Uterus (tissue), 4 donors: ENCODE results near the gene FZR1. TPM values are rescaled to one million over a fixed set of nuclear protein-coding genes. Genes with fewer than 3 reads are reported as not detected.

Source experiments
- DNase-seq, 2 donors: peaks; one replicate each; pipeline ENCODE4 v3.0.0-alpha.2; 2019 to 2020
- H3K27ac ChIP-seq, 2 donors: fragments of 200-600 bp; sonication (generic); 1 replicate in 1 of 2; 2 replicates in 1 of 2; pipeline ENCODE4 v1.5.1; 2016 to 2018
- H3K27me3 ChIP-seq, 2 donors: fragments of 200-600 bp; sonication (generic); one replicate each; pipeline ENCODE4 v1.5.1; 2018 to 2019; ENCODE audit warnings: control low read depth in 1 of 2
- H3K36me3 ChIP-seq, 2 donors: fragments of 200-600 bp; sonication (generic); one replicate each; pipeline ENCODE4 v1.5.1; 2019; ENCODE audit warnings: control low read depth in 1 of 2
- H3K4me1 ChIP-seq, 2 donors: fragments of 200-600 bp; sonication (generic); one replicate each; pipeline ENCODE4 v1.5.1; 2018 to 2019; ENCODE audit warnings: control low read depth in 1 of 2
- H3K4me3 ChIP-seq, 2 donors: fragments of 200-600 bp; sonication (generic); 1 replicate in 1 of 2; 2 replicates in 1 of 2; pipeline ENCODE4 v1.5.1; 2018 to 2019; ENCODE audit warnings: mild to moderate bottlenecking in 1 of 2
- H3K9me3 ChIP-seq, 2 donors: fragments of 200-600 bp; sonication (generic); one replicate each; pipeline ENCODE4 v1.5.1; 2019; ENCODE audit warnings: control low read depth in 1 of 2
- CTCF ChIP-seq, 4 experiments: fragments of 200-600 bp in 2 of 4; fragments of 450-650 bp in 2 of 4; sonication (generic) in 2 of 4; IDR thresholded peaks; one replicate each; pipeline ENCODE4 v1.5.1; 2016 to 2019; ENCODE audit warnings: antibody characterized with exemption in 4 of 4, mild to moderate bottlenecking in 2 of 4, moderate library complexity in 1 of 4
- POLR2A ChIP-seq, 2 donors: fragments of 450-650 bp; IDR thresholded peaks; one replicate each; pipeline ENCODE4 v1.6.1; 2016; ENCODE audit warnings: antibody characterized with exemption in 2 of 2, mild to moderate bottlenecking in 1 of 2, moderate library complexity in 1 of 2
- intact Hi-C: fragments of 100-400 bp; cut with DNase I; formaldehyde crosslinking; loops from one replicate; pipeline ENCODE4 v1.15.1; 2023; ENCODE audit warnings: low total_unique reads
- total RNA-seq, 4 donors: library from RNA; depleted of rRNA in 3 of 4; stranded (reverse); fragments of >200 nt in 3 of 4; gene quantifications; one replicate each; pipeline versions ENCODE4 v1.1.0 to v1.2.4, GENCODE V29; 2014 to 2023
- donor health status: DM: yes; HTN: yes; CAD: no.

The FZR1 gene
- total RNA-seq, 4 donors from 2014 or later = 3.8 to 70.8 (median 33.0) TPM

- intact Hi-C loops = no loop called here
- Histone ChIP-seq H3K36me3 (no peaks in the 10 kb centered on the region), H3K27ac (no peak overlapping the region), H3K4me3 (no peak overlapping the region), H3K27me3 (no peaks in the 10 kb centered on the region), H3K9me3 (no peaks in the 10 kb centered on the region), H3K4me1 (no peaks in the 10 kb centered on the region)
- no peak for DNase-seq
- no peak for TF ChIP-seq CTCF (IDR thresholded peaks at IDR 0.05)
Measured at GRCh38 chr19:3538258-3538929, 32.3 kb downstream of the FZR1 start.

- H3K9me3 ChIP-seq = no peaks in the 10 kb centered on the region
- H3K4me1 ChIP-seq = no peaks in the 10 kb centered on the region
- no peak within 1 kb of the TSS for H3K27ac ChIP-seq
- H3K4me3 ChIP-seq = no peak within 1 kb of the TSS
- no peaks in the 10 kb centered on the region for H3K36me3 ChIP-seq
- no peaks in the 10 kb centered on the region for H3K27me3 ChIP-seq
- no peak for TF ChIP-seq POLR2A (IDR thresholded peaks at IDR 0.05)
- TF ChIP-seq CTCF (IDR thresholded peaks at IDR 0.05) = no peak
- no peak for DNase-seq
- intact Hi-C loops = no loop called here
Measured at GRCh38 chr19:3538965-3539755, 33.0 kb downstream of the FZR1 start, which contains the start of gene TEKTIP1. TSS of gene TEKTIP1 (plus strand) at chr19:3539174. CDS start at chr19:3539178, 4 bp downstream.

- Histone ChIP-seq H3K9me3 (no peaks in the 10 kb centered on the region), H3K4me1 (no peaks in the 10 kb centered on the region), H3K4me3 (no peak overlapping the region), H3K36me3 (no peaks in the 10 kb centered on the region), H3K27ac (no peak overlapping the region), H3K27me3 (no peaks in the 10 kb centered on the region)
- no peak for DNase-seq
- TF ChIP-seq CTCF (IDR thresholded peaks at IDR 0.05) (no peak), POLR2A (IDR thresholded peaks at IDR 0.05) (no peak)
- intact Hi-C loops = no loop called here
Measured at GRCh38 chr19:3539756-3540118, 33.6 kb downstream of the FZR1 start.

GRCh38 chr19:3543150-3544057, 37.3 kb downstream of the FZR1 start:
- no peak for TF ChIP-seq POLR2A (IDR thresholded peaks at IDR 0.05)
- no peak for TF ChIP-seq CTCF (IDR thresholded peaks at IDR 0.05)
- Histone ChIP-seq H3K27ac (no peak overlapping the region), H3K4me1 (no peaks in the 10 kb centered on the region), H3K4me3 (no peak overlapping the region), H3K36me3 (no peaks in the 10 kb centered on the region), H3K9me3 (no peaks in the 10 kb centered on the region), H3K27me3 (no peaks in the 10 kb centered on the region)
- intact Hi-C loops = no loop called here
- peak in 1 of 2 donors; percentile 43 for DNase-seq
